HEK293 (cell line): ENCODE data around the gene NOX3.
"Not testable (repeated sequence)": the region's sequence is repeated elsewhere in the genome, so short reads cannot be mapped to it uniquely, and the experiment has no call there.

Experiments used
- CTCF ChIP-seq: fragments of 450-650 bp; formaldehyde crosslinking; IDR thresholded peaks from 2 replicates; pipeline ENCODE4 v1.5.1; 2016; ENCODE audit warnings: missing biosample characterization, missing genetic modification characterization
- ZNF416 ChIP-seq: fragments of 450-650 bp; formaldehyde crosslinking; IDR thresholded peaks from 2 replicates; pipeline ENCODE4 v1.5.1; 2016; ENCODE audit warnings: missing biosample characterization, missing genetic modification characterization
- ZNF555 ChIP-seq: fragments of 450-650 bp; formaldehyde crosslinking; conservative IDR thresholded peaks from 2 replicates; pipeline ENCODE4 v1.5.1; 2017; ENCODE audit warnings: missing biosample characterization, mild to moderate bottlenecking, missing genetic modification characterization, inconsistent platforms
- ZSCAN5A ChIP-seq: fragments of 450-650 bp; formaldehyde crosslinking; IDR thresholded peaks from 2 replicates; pipeline ENCODE4 v1.5.1; 2016; ENCODE audit warnings: missing biosample characterization, missing genetic modification characterization

GRCh38 chr6:155468543-155468942, 12.9 kb upstream of the NOX3 start:
- TF ChIP-seq ZNF416 (tag by site-specific recombination); ZNF555 (tag by site-specific recombination); CTCF; ZSCAN5A: not testable (repeated sequence)
